HL-60 (cell line): ENCODE results near the gene YWHAQ.

Experiments used
- GABPA ChIP-seq: IDR thresholded peaks from 2 replicates; pipeline ENCODE4 v1.6.1; 2012; ENCODE audit warnings: low read depth
- POLR2AphosphoS5 ChIP-seq: IDR thresholded peaks from 2 replicates; pipeline ENCODE4 v1.6.1; 2012; ENCODE audit warnings: low read depth
- TF ChIP-seq, protein P1 (sequence below): IDR thresholded peaks from one replicate; pipeline ENCODE4 v1.5.1; 2011; ENCODE audit warnings: low read length, control low read depth, inconsistent platforms; ENCODE audit not compliant: insufficient read depth
- TF ChIP-seq, protein P2 (sequence below): IDR thresholded peaks from 2 replicates; pipeline ENCODE4 v1.6.1; 2012; ENCODE audit warnings: low read depth; ENCODE audit not compliant: insufficient replicate concordance

DNA sequence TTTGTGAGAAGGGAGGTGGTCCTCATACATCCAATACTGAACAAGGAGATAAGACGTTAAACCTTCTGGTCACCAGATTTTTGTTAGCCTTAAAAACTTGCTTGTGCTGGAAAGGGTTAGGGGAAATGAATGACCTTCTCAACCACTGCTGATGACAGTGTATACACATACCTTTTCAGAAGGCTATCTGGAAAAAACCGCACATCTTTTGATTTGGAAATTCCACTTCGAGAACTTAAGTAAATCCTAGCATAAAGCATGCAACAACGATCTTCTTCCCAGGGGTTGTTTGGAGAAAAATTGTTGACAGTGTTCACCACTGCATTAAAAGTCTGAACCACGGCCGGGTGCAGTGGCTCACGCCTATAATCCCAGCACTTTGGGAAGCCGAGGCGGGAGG, 7.6 kb downstream of the YWHAQ start:
- TF ChIP-seq, protein P1, sequence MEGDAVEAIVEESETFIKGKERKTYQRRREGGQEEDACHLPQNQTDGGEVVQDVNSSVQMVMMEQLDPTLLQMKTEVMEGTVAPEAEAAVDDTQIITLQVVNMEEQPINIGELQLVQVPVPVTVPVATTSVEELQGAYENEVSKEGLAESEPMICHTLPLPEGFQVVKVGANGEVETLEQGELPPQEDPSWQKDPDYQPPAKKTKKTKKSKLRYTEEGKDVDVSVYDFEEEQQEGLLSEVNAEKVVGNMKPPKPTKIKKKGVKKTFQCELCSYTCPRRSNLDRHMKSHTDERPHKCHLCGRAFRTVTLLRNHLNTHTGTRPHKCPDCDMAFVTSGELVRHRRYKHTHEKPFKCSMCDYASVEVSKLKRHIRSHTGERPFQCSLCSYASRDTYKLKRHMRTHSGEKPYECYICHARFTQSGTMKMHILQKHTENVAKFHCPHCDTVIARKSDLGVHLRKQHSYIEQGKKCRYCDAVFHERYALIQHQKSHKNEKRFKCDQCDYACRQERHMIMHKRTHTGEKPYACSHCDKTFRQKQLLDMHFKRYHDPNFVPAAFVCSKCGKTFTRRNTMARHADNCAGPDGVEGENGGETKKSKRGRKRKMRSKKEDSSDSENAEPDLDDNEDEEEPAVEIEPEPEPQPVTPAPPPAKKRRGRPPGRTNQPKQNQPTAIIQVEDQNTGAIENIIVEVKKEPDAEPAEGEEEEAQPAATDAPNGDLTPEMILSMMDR = no peak
- TF ChIP-seq POLR2AphosphoS5 (no peak), GABPA (no peak)
- TF ChIP-seq, protein P2, sequence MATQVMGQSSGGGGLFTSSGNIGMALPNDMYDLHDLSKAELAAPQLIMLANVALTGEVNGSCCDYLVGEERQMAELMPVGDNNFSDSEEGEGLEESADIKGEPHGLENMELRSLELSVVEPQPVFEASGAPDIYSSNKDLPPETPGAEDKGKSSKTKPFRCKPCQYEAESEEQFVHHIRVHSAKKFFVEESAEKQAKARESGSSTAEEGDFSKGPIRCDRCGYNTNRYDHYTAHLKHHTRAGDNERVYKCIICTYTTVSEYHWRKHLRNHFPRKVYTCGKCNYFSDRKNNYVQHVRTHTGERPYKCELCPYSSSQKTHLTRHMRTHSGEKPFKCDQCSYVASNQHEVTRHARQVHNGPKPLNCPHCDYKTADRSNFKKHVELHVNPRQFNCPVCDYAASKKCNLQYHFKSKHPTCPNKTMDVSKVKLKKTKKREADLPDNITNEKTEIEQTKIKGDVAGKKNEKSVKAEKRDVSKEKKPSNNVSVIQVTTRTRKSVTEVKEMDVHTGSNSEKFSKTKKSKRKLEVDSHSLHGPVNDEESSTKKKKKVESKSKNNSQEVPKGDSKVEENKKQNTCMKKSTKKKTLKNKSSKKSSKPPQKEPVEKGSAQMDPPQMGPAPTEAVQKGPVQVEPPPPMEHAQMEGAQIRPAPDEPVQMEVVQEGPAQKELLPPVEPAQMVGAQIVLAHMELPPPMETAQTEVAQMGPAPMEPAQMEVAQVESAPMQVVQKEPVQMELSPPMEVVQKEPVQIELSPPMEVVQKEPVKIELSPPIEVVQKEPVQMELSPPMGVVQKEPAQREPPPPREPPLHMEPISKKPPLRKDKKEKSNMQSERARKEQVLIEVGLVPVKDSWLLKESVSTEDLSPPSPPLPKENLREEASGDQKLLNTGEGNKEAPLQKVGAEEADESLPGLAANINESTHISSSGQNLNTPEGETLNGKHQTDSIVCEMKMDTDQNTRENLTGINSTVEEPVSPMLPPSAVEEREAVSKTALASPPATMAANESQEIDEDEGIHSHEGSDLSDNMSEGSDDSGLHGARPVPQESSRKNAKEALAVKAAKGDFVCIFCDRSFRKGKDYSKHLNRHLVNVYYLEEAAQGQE = no peak
